K562 (cell line): ENCODE results near the gene TMEM158. TPM values are rescaled to one million over a fixed set of nuclear protein-coding genes. Genes with fewer than 3 reads are reported as not detected.

ENCODE experiments used
- BRD9 ChIP-seq: fragments of 450-650 bp; IDR thresholded peaks from 2 replicates; pipeline ENCODE4 v1.6.1; 2018; ENCODE audit warnings: low read depth; ENCODE audit not compliant: partially characterized antibody
- CCAR2 ChIP-seq: fragments of 200-400 bp; formaldehyde crosslinking; IDR thresholded peaks from 2 replicates; pipeline ENCODE4 v1.6.1; 2017; ENCODE audit warnings: mild to moderate bottlenecking, low read depth, low read length
- ESRRA ChIP-seq: fragments of 450-650 bp; IDR thresholded peaks from 2 replicates; pipeline ENCODE4 v1.6.1; 2014; ENCODE audit warnings: low read depth, mild to moderate bottlenecking, moderate library complexity, borderline replicate concordance
- ETV1 ChIP-seq: fragments of 450-650 bp; conservative IDR thresholded peaks from 2 replicates; pipeline ENCODE4 v1.6.1; 2016; ENCODE audit warnings: missing genetic modification characterization, control low read depth, low read depth, missing compliant biosample characterization
- PHF8 ChIP-seq: fragments of 200-600 bp; sonication (generic); IDR thresholded peaks from 2 replicates; pipeline ENCODE4 v1.6.1; 2012; ENCODE audit warnings: mixed run types, mild to moderate bottlenecking, inconsistent platforms, low read length, moderate library complexity, borderline replicate concordance
- POLR2B ChIP-seq: fragments of 450-650 bp; IDR thresholded peaks from 2 replicates; pipeline ENCODE4 v1.6.1; 2018; ENCODE audit warnings: low read depth; ENCODE audit not compliant: partially characterized antibody
- RBBP5 ChIP-seq: fragments of 200-600 bp; sonication (generic); IDR thresholded peaks from 2 replicates; pipeline ENCODE4 v1.6.1; 2012; ENCODE audit warnings: borderline replicate concordance, mild to moderate bottlenecking, low read length, control low read depth, inconsistent platforms; ENCODE audit not compliant: insufficient read depth, poor library complexity, severe bottlenecking
- RFX7 ChIP-seq: fragments of 250-450 bp; sonication (Bioruptor Pico); IDR thresholded peaks from 2 replicates; pipeline ENCODE4 v1.5.1; 2021; ENCODE audit warnings: mild to moderate bottlenecking
- RREB1 ChIP-seq: fragments of 250-450 bp; sonication (Bioruptor Pico); IDR thresholded peaks from 2 replicates; pipeline ENCODE4 v1.4.0; 2020
- SMAD4 ChIP-seq: fragments of 250-450 bp; sonication (Bioruptor Pico); conservative IDR thresholded peaks from 2 replicates; pipeline ENCODE4 v1.8.0; 2021; ENCODE audit warnings: inconsistent platforms, mild to moderate bottlenecking, moderate library complexity
- SMARCC2 ChIP-seq: fragments of 450-650 bp; IDR thresholded peaks from 2 replicates; pipeline ENCODE4 v1.6.1; 2017; ENCODE audit warnings: antibody characterized with exemption, moderate library complexity, mild to moderate bottlenecking, low read depth
- TAF9B ChIP-seq: fragments of 450-650 bp; IDR thresholded peaks from 2 replicates; pipeline ENCODE4 v1.6.1; 2018; ENCODE audit warnings: mild to moderate bottlenecking; ENCODE audit not compliant: partially characterized antibody
- TARDBP ChIP-seq: fragments of 450-650 bp; IDR thresholded peaks from 2 replicates; pipeline ENCODE4 v1.6.1; 2016
- YY1 ChIP-seq, 3 experiments: IDR thresholded peaks; 2 replicates each; pipeline ENCODE4 v1.6.1; 2011; ENCODE audit warnings: low read length in 2 of 3, mild to moderate bottlenecking in 2 of 3, moderate library complexity in 2 of 3, borderline replicate concordance in 1 of 3, control low read depth in 1 of 3, low read depth in 1 of 3; ENCODE audit not compliant: insufficient read depth in 3 of 3, insufficient replicate concordance in 2 of 3, control insufficient read depth in 1 of 3, insufficient read length in 1 of 3; ENCODE audit errors: extremely low read depth in 1 of 3
- ZFP36 ChIP-seq: fragments of 150-350 bp; IDR thresholded peaks from 2 replicates; pipeline ENCODE4 v1.6.1; 2018; ENCODE audit warnings: low read length, low read depth; ENCODE audit not compliant: partially characterized antibody
- ZNF592 ChIP-seq: fragments of 450-650 bp; IDR thresholded peaks from 2 replicates; pipeline ENCODE4 v1.6.1; 2017; ENCODE audit warnings: antibody characterized with exemption, mild to moderate bottlenecking
- polyA plus RNA-seq, 8 experiments: library from polyadenylated mRNA; depleted of rRNA in 4 of 8; stranded (reverse) in 5 of 8; unstranded in 3 of 8; fragments of >200 nt; fragmentation: Nextera tagmentation in 2 of 8; fragmentation: Illumina TruSeq in 1 of 8; extraction: Ambion mirVana in 2 of 8; extraction: Trizol in 1 of 8; gene quantifications; 2 replicates each; pipeline versions ENCODE4 v1.2.1 to v1.2.3, GENCODE V29; 2011 to 2014; ENCODE audit warnings: inconsistent platforms in 1 of 8, missing spikeins in 1 of 8
- total RNA-seq, 7 experiments: library from RNA; depleted of rRNA in 6 of 7; stranded (reverse); fragments of >200 nt in 6 of 7; fragmentation: Illumina TruSeq in 2 of 7; extraction: Trizol in 2 of 7; gene quantifications; 2 replicates each; pipeline versions ENCODE4 v1.2.1 to v1.2.3, GENCODE V29; 2011 to 2021; ENCODE audit warnings: low replicate concordance in 1 of 7

The TMEM158 gene
- total and polyA plus RNA-seq, 9 of the 15 experiments (the other 6 are each of a cell fraction or from before 2014, with no cell fraction given), result 2.2 to 46.5 (median 8.4) TPM

- TF ChIP-seq SMARCC2 (peak; percentile 80), SMAD4 (CRISPR knock-in tag) (peak; percentile 83), CCAR2 (no peak), BRD9 (peak; percentile 27), ESRRA (peak; percentile 70; the same call in 1 of the 2 replicates), RREB1 (peak; percentile 78; the same call in 1 of the 2 replicates), ZFP36 (peak; percentile 55), POLR2B (peak; percentile 40), TAF9B (peak; percentile 96), PHF8 (peak; percentile 25; the same call in 1 of the 2 replicates), ZNF592 (peak; percentile 99), ETV1 (tag) (peak; percentile 51), YY1 (IDR thresholded peaks at IDR 0.05; ENCODE audit: borderline replicate concordance in 1 of 3, control insufficient read depth in 1 of 3, extremely low read depth in 1 of 3, insufficient read depth in 3 of 3, insufficient read length in 1 of 3, insufficient replicate concordance in 2 of 3, low read depth in 1 of 3, low read length in 2 of 3) (peak in 1 of 3 experiments; percentile 42), RFX7 (no peak), RBBP5 (peak; percentile 51), TARDBP (peak; percentile 80; the same call in 1 of the 2 replicates)
These were observed 47.8 kb upstream of the TMEM158 start (continued) for GRCh38 chr3:45273681-45274515.
